ENCODE measurements around the gene KRT9. TPM values are rescaled to one million over a fixed set of nuclear protein-coding genes. Genes with fewer than 3 reads are reported as not detected.

Gene KRT9, protein sequence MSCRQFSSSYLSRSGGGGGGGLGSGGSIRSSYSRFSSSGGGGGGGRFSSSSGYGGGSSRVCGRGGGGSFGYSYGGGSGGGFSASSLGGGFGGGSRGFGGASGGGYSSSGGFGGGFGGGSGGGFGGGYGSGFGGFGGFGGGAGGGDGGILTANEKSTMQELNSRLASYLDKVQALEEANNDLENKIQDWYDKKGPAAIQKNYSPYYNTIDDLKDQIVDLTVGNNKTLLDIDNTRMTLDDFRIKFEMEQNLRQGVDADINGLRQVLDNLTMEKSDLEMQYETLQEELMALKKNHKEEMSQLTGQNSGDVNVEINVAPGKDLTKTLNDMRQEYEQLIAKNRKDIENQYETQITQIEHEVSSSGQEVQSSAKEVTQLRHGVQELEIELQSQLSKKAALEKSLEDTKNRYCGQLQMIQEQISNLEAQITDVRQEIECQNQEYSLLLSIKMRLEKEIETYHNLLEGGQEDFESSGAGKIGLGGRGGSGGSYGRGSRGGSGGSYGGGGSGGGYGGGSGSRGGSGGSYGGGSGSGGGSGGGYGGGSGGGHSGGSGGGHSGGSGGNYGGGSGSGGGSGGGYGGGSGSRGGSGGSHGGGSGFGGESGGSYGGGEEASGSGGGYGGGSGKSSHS
- 0.72 TPM in 1 of 2 replicates, not detected in the other for total RNA-seq

DNA sequence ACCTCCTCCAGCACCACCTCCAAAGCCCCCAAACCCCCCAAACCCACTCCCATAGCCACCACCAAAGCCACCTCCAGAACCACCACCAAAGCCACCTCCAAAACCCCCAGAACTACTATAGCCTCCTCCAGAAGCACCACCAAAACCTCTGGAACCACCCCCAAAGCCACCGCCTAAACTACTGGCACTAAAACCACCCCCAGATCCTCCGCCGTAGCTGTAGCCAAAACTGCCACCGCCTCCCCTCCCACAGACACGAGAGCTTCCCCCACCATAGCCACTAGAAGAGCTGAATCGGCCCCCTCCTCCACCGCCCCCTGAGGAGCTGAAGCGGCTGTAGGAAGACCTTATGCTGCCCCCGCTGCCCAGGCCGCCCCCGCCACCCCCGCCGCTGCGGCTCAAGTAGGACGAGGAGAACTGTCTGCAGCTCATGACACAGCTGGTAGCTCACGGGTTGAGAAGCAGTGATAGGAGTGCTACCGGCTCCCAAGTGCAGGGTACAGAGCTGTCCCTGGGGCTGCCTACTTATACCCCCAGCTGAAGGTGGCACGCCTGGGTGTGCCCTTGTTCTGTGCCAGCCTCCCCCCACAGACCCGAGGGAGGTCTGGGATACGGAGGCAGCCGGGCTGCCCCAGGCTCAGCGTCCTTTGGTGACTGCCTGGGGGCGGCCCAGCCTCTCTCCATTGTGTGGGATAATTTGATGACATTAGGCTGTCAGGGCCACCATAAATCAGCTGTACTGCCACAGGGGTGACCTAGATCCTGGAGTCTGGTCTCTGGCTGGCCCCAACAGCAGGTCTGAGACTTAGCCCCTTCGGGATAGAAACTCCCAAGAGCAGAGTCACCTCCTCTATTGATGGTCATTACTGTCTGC is at the start of gene KRT9:
KRT9 (minus strand) TSS at position 499 of the 874 bp plus-strand sequence; CDS start at position 432, 67 bp downstream.

DNA sequence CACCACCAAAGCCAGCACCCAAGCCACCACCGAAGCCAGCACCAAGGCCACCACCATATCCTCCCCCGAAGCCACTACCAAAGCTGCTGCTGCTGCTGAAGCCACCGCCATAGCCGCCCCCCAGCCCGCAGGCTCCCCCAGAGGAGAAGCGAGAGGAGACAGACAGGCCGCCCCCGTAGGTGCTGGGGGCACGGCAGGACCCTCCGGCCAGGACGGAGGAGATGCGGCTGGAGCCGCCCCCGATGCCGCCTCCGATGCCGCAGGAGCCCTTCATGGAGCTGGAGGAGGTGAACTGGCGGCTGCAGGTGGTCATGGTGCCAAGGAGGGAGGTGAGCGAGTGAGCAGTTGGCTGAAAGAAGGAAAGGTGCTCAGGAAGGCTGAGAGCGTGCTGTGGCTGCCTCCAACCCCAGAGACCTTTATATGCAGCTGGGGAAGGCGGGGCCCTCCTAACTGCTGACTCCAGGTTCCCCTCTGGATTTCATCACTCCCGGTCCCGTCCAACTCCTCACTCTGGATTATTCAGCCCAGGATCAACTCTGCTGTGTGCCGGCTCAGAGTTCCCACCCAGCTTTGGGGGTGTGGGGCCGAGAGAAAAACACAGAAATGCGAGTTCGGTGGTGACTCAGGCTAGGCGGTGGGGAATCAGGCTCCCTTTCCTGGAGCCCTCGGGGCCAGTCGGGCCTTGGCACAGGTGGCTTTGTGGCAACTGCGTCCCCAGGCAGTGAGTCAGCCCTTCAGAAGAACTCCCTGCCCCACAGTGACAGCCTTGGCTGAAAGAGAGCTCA is 40.7 kb upstream of the KRT9 start, which contains the start of gene KRT16:
KRT16 (minus strand) TSS at position 392 of the 785 bp plus-strand sequence; CDS start at position 313, 79 bp downstream.

DNA sequence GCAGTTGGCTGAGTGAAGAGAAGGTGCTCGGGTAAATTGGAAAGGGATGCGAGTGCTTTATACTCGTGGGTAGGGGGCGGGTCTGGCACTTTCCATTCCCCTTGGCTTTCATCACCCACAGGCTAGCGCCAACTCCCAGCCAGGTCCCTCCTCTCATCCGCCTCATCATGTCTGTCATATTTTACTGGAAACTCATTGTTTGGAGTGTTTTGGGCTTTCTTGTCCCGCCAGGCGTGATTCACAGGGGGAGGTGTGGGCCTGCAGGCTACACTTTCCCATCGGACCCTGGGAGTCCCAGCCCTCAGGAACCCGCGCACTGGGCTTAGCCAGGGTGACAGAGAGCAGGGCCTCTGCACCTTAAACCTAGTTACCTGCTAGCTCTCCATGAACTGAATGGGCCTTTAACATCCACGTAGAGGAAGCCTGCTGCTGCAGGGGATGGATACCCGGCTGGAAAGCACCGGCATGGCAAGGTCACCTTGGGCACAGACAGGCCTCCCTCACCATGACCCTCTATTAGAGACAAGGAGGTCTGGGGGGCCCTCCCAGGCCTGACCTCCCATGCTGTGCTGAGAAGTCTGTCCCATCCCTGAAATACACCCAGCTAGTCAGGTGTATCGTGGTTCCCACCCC is 15.1 kb upstream of the KRT9 start, which contains the start of gene KRT14:
KRT14 (minus strand) TSS at position 33 of the 633 bp plus-strand sequence. CDS start 61 bp downstream, outside the sequence.

DNA sequence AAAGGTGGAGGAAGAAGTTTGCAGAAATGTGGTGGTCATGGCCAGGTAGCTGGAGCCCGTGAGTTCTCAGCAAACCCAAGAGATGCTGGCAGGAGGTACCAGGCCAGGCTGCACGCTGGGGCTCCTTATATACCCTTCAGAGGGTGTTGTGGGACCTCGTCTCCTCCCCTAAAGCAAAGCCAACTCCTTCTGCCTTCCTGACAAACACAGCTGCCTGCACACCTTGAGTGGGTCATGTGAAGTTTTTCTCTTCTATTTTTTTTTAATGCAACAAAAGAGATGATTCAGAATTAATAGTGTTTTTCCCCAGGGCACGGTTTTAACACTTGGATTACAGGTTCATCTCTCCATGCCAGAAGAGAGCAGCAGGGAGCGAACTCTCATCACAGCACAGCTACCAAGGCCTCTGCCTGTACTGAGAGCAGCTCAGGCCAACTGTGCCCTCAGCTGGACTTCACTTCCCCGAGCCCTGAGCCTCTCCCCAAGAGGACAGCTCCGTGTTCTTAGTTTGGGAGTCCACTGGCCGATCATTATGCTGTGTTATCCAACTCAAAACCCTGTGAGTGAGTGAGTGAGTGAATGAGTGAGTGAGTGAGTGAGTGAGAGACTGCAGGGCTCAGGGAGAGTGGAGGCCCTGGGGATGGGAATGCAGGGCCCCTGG is 52.9 kb downstream of the KRT9 start, which contains the start of gene KRT15:
KRT15 (minus strand) TSS at position 102 of the 661 bp plus-strand sequence; CDS start at position 39, 63 bp downstream.

Other genes starting within 250 kb of the KRT9 start
- gene KRT33A, start 221.2 kb downstream of the KRT9 start, total RNA-seq: under 0.01 TPM in 1 of 2 replicates, not detected in the other
- gene KRT33B, start 202.2 kb downstream of the KRT9 start, total RNA-seq: 0.21 and 0.24 TPM in 2 replicates
- gene KRT34, start 189.8 kb downstream of the KRT9 start, total RNA-seq: 0.43 and 7.0 TPM in 2 replicates
- gene KRT31, start 174.5 kb downstream of the KRT9 start, total RNA-seq: 0.24 TPM in 1 of 2 replicates, not detected in the other
- gene KRT37, start 147.5 kb downstream of the KRT9 start, total RNA-seq: not detected in 2 replicates
- not detected in 2 replicates for gene KRT38, start 131.1 kb downstream of the KRT9 start, total RNA-seq
- gene KRT32, start 104.7 kb downstream of the KRT9 start, total RNA-seq: not detected in 2 replicates
- not detected in 2 replicates for gene KRT35, start 90.9 kb downstream of the KRT9 start, total RNA-seq
- not detected in 2 replicates for gene KRT36, start 82.1 kb downstream of the KRT9 start, total RNA-seq
- gene KRT13, start 66.4 kb downstream of the KRT9 start, total RNA-seq: 0.24 and 20.0 TPM in 2 replicates
- gene KRT15, start 53.2 kb downstream of the KRT9 start, total RNA-seq: 38.1 and 92.7 TPM in 2 replicates
- gene KRT19, start 43.8 kb downstream of the KRT9 start, total RNA-seq: 3,305 and 10,988 TPM in 2 replicates
- gene KRT14, start 14.8 kb upstream of the KRT9 start, total RNA-seq: 2,248 and 2,437 TPM in 2 replicates
- 2,720 and 3,196 TPM in 2 replicates for gene KRT16, start 40.7 kb upstream of the KRT9 start, total RNA-seq
- 21,656 and 29,975 TPM in 2 replicates for gene KRT17, start 52.5 kb upstream of the KRT9 start, total RNA-seq
- gene EIF1, start 116.8 kb upstream of the KRT9 start, total RNA-seq: 108 and 179 TPM in 2 replicates
- 2.1 TPM in 1 of 2 replicates, not detected in the other for gene GAST, start 140.3 kb upstream of the KRT9 start, total RNA-seq
- gene HAP1, start 162.6 kb upstream of the KRT9 start, total RNA-seq: 1.2 and 1.3 TPM in 2 replicates
- 606 and 732 TPM in 2 replicates for gene JUP, start 214.7 kb upstream of the KRT9 start, total RNA-seq
- gene P3H4, start 239.9 kb upstream of the KRT9 start, total RNA-seq: 49.9 and 62.7 TPM in 2 replicates
- 92.1 and 146 TPM in 2 replicates for gene FKBP10, start 240.9 kb upstream of the KRT9 start, total RNA-seq